GM21526 (cell line): ENCODE measurements around the gene PCSK4.

Experiments
- ATAC-seq: cut with Tn5 transposase; IDR thresholded peaks from one replicate; pipeline ENCODE4 v1.9.1; 2021; ENCODE audit warnings: moderate library complexity; ENCODE audit not compliant: unreplicated experiment, low FRiP score

PCSK4 gene

DNA sequence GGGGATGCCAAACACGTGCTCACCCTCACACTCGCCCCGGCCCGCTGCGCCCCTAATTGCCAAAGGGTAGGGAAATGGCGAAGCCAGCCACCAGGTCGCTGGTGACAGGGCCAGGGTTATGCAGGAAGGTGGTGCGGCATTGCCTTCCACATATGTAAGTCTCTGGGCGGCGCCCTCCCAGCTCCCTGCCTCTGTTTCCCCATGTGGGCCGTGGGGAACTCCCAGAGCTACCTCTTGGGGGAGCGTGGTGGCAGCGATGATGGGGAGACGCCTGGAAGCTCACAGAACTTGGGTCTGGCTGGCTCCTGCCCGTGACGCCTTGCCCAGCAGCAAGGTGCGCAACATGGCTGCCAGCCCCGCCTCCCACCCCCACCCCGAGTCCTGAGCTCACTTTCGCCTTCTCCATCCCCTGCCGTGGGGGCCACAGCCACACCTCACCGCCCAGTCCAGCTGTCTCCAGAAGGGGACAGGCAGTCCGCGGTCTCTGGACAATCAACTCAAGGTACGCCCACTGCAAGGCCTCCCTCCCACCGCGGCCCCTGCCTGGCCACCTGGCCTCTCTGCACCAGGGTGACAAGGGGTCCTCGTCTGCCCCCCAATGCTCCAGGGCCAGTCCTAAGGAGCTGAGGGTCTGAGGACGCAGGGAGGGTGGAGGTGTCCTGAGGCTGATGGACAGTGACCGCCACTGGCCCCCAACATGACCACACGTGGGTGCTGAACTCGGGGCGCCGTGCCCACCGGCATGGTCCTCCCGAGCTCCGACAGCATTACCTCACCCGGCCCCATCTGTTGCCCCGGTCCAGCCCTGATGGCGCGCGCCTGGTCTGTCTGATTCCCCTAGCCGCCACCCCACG lies 17.7 kb downstream of the PCSK4 start:
- no peak for ATAC-seq

DNA sequence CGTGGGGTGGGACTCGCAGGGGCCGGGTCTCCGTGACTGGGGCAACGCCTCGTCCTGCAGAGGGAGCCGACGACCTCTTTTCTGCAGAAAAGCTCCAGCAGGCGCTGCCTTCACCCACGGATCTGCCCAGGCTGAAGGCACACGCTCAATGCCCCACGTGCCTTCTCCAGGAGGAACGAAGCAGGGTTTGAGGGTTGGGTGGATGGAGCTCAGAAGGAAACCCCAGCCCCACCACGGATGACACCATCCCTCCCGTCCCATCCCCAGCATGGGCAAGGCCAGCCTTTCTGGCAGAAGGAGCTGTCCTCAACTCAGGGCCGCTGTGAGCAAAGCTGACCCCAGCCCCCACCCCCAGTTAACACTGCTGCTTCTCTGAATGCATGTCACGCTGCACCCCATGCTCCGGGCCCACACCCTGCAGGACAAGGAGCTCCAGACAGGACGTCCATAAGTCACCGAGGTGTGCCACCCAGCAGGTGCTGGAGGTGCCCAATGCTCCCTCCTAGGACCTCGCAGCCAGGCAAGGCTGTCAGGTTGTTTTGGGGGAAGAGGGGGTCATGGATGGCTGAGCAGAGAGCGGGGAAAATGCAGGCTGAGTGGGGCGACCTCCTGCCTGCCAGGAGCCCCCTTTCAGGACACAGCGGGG lies 18.5 kb downstream of the PCSK4 start:
- ATAC-seq: no peak

DNA sequence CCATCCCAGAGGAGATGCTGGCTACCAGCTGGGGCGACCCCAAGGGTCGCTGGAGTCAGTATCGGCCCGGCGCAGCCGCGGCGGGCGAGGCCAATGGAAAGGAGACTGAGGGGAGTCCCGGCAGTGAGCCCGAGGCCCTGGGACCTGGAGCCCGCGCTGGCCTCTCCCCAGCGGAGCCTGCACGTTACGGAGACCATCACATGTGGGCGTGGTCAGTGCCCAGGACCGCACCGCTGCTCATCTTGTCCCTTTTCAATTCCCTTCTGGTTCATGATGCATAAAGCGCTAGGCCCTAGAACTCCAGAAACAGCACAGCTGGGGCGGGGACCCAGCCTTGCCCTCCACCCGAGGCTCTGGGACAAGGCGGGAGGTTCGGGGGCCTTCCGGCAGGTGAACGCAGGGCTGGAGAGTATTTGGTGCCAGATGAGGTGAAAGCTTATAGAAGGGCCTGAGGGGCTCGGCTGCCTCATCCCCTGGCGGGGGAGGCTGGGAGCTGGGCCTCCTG lies 19.1 kb downstream of the PCSK4 start:
- no peak for ATAC-seq

DNA sequence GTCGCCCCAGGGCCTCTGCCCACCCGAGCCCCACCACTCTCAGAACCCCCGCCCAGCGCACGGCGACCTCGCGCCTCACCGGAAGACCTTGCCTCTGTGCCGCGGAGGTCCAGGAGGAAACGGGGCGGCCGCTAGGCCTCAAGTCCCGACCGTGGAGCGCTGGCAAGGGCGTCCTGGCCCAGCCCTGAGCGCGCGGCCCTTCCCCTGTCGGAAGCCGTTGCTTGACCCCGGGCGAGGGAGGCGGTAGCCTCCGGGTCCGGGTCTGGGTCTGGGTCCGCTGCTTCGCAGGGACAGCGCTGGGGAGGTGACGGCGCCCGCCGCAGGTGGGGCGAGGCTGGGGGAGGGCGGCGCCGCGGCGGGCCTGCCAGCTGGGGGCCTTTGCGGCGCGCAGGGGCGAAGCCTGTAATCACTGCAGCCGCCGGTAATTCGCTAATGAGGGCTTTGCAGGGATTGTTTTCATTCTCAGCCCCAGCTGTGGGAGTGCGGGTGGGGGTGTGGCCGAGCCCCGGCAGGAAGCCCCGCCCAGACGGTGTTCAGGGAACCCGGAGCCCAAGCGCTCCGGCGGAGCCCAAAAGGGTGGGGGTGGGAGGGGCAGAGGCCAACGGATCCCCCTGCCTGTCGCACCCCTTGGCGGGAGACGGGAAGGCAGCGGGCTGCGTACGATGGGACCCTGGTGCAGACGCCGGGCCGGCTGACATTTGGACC lies 19.7 kb downstream of the PCSK4 start:
- ATAC-seq: no peak

DNA sequence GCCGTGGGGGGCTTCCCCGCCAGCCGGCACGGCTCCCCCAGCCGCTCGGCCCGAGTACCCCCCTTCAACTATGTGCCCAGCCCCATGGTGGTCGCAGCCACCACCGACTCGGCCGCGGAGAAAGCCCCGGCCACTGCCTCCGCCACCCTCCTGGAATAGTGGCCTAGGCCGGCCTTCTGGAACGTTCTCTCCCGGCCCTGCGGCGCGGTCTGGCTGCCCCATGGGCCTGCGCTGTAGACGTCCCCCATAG lies 20.2 kb downstream of the PCSK4 start:
- no peak for ATAC-seq

DNA sequence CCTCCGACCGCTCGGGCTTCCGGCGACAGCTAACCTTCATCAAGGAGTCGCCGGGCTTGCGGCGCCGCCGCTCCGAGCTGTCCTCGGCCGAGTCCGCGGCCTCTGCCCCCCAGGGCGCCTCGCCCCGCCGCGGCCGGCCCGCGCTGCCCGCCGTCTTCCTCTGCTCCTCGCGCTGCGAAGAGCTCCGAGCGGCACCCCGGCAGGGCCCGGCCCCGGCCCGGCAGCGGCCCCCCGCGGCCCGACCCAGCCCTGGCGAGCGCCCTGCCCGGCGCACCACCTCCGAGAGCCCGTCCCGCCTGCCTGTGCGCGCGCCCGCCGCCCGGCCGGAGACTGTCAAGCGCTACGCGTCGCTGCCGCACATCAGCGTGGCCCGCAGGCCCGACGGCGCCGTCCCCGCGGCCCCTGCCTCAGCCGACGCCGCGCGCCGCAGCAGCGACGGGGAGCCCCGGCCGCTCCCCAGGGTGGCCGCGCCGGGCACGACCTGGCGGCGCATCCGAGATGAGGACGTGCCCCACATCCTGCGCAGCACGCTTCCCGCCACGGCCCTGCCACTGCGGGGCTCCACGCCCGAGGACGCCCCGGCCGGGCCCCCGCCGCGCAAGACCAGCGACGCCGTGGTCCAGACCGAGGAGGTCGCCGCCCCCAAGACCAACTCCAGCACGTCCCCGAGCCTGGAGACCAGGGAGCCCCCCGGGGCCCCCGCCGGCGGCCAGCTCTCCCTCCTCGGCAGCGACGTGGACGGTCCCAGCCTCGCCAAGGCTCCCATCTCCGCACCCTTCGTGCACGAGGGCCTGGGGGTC lies 20.7 kb downstream of the PCSK4 start:
- ATAC-seq: no peak

DNA sequence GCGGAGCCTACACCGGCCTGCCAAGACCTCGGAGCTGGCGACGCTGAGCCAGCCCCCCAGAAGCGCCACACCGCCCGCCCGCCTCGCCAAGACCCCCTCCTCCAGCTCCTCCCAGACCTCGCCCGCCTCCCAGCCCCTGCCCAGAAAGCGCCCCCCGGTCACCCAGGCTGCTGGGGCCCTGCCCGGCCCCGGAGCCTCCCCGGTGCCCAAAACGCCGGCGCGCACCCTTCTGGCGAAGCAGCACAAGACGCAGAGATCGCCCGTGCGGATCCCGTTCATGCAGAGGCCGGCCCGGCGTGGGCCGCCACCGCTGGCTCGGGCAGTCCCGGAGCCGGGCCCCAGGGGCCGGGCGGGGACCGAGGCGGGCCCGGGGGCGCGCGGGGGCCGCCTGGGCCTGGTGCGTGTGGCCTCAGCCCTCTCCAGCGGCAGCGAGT lies 21.3 kb downstream of the PCSK4 start:
- no peak for ATAC-seq

DNA sequence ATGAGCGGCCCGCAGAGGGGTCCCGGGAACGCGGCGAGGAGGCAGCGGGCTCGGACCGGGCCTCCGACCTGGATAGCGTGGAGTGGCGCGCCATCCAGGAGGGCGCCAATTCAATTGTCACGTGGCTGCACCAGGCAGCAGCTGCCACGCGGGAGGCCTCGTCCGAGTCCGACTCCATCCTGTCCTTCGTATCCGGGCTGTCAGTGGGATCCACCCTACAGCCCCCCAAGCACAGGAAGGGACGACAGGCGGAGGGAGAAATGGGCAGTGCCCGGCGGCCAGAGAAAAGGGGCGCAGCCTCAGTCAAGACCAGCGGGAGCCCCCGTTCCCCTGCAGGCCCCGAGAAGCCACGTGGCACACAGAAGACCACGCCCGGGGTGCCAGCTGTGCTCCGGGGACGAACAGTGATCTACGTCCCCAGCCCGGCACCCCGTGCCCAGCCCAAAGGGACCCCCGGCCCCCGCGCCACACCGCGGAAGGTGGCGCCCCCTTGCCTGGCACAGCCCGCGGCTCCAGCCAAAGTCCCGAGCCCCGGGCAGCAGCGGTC lies 21.8 kb downstream of the PCSK4 start:
- no peak for ATAC-seq

DNA sequence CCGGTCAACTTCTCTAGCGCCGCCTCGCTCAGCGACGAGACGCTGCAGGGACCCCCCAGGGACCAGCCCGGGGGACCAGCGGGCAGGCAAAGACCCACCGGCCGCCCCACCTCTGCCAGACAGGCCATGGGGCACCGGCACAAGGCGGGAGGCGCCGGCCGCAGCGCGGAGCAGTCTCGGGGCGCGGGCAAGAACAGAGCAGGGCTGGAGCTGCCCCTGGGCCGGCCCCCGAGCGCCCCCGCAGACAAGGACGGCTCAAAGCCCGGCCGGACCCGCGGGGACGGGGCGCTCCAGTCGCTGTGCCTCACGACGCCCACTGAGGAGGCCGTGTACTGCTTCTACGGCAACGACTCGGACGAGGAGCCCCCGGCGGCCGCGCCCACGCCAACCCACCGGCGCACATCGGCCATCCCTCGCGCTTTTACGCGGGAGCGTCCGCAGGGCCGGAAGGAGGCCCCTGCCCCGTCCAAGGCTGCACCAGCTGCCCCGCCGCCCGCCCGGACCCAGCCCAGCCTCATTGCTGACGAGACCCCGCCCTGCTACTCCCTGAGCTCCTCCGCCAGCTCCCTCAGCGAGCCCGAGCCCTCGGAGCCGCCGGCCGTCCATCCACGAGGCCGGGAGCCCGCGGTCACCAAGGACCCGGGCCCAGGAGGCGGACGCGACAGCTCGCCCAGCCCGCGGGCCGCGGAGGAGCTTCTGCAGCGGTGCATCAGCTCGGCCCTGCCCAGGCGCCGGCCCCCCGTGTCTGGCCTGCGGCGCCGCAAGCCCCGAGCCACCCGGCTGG lies 22.5 kb downstream of the PCSK4 start:
- no peak for ATAC-seq

DNA sequence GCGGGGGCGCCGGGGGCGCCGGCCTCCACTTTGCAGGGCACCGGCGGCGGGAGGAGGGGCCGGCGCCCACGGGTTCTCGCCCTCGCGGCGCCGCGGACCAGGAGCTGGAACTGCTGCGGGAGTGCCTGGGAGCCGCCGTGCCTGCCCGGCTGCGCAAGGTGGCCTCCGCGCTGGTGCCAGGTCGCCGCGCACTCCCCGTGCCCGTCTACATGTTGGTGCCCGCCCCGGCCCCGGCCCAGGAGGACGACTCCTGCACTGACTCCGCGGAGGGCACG lies 23.0 kb downstream of the PCSK4 start:
- ATAC-seq: no peak

DNA sequence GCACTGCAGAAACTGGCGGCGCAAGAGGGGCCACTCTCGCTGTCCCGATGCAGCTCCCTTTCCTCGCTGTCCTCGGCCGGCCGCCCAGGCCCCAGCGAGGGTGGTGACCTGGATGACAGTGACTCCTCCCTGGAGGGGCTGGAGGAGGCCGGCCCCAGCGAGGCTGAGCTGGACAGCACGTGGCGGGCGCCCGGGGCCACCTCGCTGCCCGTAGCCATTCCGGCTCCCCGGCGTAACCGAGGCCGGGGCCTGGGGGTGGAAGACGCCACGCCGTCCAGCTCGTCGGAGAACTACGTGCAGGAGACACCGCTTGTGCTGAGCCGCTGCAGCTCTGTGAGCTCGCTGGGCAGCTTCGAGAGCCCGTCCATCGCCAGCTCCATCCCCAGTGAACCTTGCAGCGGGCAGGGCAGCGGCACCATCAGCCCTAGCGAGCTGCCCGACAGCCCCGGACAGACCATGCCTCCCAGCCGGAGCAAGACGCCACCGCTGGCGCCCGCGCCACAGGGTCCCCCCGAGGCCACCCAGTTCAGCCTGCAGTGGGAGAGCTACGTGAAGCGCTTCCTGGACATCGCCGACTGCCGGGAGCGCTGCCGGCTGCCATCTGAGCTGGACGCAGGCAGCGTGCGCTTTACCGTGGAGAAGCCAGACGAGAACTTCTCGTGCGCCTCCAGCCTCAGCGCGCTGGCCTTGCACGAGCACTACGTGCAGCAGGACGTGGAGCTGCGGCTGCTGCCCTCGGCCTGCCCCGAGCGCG lies 23.5 kb downstream of the PCSK4 start:
- no peak for ATAC-seq

DNA sequence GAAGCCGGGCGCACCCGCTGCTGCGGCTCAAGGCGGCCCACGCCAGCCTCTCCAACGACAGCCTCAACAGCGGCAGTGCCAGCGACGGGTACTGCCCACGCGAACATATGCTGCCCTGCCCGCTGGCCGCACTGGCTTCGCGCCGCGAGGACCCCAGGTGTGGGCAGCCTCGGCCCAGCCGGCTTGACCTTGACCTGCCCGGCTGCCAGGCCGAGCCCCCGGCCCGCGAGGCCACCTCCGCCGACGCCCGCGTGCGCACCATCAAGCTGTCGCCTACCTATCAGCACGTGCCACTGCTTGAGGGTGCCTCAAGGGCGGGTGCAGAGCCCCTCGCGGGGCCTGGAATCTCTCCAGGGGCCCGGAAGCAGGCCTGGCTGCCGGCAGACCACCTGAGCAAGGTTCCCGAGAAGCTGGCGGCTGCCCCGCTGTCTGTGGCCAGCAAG lies 24.1 kb downstream of the PCSK4 start:
- ATAC-seq: no peak

DNA sequence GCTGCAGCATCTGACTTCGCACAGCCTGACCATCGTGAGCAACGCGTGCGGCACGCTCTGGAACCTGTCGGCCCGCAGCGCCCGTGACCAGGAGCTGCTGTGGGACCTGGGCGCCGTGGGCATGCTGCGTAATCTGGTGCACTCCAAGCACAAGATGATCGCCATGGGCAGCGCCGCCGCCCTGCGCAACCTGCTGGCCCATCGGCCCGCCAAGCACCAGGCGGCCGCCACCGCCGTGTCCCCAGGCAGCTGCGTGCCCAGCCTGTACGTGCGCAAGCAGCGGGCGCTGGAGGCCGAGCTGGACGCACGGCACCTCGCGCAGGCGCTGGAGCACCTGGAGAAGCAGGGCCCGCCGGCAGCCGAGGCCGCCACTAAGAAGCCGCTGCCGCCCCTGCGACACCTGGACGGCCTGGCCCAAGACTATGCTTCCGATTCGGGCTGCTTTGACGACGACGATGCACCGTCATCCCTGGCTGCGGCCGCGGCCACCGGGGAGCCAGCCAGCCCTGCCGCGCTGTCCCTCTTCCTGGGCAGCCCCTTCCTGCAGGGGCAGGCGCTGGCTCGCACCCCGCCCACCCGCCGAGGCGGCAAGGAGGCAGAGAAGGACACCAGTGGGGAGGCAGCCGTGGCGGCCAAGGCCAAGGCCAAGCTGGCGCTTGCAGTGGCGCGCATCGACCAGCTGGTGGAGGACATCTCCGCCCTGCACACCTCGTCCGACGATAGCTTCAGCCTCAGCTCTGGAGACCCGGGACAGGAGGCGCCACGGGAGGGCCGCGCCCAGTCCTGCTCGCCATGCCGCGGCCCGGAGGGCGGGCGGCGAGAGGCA lies 24.7 kb downstream of the PCSK4 start:
- no peak for ATAC-seq

DNA sequence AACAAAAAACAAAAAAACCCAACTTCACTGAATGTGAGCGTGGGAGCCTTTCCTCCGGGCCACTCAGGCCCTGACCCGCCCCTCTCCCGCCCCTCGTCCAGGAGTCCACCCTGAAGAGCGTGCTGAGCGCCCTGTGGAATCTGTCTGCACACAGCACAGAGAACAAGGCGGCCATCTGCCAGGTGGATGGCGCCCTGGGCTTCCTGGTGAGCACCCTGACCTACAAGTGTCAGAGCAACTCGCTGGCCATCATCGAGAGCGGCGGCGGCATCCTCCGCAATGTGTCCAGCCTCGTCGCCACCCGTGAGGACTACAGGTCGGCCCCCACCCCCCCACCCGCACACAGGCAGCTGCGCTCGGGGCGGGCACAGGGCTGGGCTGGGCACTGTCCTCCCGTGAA lies 28.3 kb downstream of the PCSK4 start:
- ATAC-seq: no peak

DNA sequence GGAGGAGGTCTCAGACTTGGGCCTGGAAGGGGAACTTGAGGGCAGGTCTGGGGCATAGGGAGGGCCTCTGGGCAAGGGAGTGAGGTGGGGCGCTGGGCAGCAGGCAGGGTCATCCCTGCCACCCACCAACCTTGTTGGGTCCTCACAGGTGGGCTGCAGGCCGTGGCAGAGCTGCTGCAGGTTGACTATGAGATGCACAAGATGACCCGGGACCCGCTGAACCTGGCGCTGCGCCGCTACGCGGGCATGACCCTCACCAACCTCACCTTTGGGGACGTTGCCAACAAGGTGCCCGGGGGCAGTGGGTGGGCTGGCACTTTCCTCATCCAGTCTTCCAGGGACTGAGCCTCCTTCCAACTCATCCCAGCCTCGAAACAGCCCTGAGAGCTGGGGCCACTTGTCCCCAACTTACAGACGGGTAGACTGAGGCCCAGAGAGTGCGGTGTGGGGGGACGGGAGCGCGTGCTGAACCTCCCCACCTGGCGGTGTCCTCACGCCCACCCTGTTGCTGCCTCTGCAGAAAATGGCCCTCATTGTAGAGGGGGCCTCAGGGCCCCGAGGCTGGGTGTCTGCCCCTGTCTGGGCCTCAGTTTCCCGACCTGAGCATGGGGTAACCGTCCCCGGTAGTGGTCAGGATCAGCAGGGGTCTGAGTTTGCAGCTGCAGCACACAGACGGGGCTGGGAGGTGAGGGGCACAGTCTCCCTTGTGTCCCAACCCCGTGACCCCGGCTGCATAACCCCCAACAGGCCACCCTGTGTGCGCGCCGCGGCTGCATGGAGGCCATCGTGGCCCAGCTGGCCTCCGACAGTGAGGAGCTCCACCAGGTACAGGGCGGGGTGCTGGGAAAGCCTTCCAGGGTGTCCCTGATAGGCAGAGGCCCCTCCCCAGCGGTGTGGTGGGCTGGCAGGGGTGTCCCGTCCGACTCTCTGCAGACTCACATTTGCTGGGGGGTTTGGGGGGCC lies 29.8 kb downstream of the PCSK4 start:
- no peak for ATAC-seq

DNA sequence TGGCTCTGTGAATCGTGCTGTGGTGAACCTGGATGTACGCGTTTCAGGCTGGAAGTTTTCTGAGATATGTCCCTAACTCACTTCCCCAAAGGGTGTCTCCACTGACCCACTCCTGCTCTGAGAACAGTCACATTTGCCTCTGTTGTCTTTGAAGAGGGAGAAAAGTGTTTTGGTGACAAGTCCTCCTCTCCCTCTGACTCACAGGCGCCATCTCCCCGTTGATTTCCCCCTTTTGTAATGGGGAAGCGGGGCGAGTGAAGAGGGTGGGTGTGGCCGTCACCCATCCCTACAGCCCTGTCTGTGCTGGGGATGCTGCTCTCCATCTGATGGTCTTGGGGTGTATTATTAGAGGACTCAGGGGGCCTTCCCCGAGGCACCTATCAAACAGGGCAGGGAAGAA lies 30.7 kb downstream of the PCSK4 start:
- ATAC-seq: no peak

DNA sequence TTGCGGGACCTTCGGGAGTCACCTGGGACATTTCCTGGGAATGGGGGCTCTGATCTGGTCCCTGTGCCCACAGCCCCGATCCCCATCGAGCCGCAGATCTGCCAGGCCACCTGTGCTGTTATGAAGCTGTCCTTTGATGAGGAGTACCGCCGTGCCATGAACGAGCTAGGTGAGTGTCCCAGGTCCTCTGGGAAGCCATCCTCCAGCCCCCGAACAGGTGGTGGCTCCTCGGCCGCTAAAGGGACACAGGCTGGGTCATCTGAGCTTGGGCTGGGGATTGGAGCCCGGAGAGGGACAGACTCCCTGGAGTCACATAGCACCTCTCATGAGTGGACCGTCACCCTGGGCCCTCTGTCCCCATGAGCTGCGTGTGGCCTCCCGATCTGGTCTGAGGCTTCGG lies 32.3 kb downstream of the PCSK4 start:
- no peak for ATAC-seq
